Measurements from ENCODE around the gene UBE2I. TPM values are rescaled to one million over a fixed set of nuclear protein-coding genes. Genes with fewer than 3 reads are reported as not detected.

UBE2I gene
- total and polyA plus RNA-seq, 2 of the 4 experiments (the other 2 are of a cell fraction), result 30.8 to 140 TPM

GRCh38 chr16:1326946-1327618 is 17.6 kb downstream of the UBE2I start:
- TF ChIP-seq ELK1 (IDR thresholded peaks at IDR 0.05; ENCODE audit: borderline replicate concordance, low read depth, low read length), result no peak
- no peak for TF ChIP-seq RFX5 (IDR thresholded peaks at IDR 0.05; ENCODE audit: low read depth, low read length)
- in situ Hi-C loops (cut with MboI; ENCODE audit: low sequenced_read_pairs) (no loop called here), intact Hi-C loops (cut with micrococcal nuclease) (no loop called here), dilution Hi-C loops (cut with HindIII; ENCODE audit: low sequenced_read_pairs, unreplicated experiment) (no loop called here)
- peak overlapping the region; percentile 13 for H2AK9ac ChIP-seq (replicated peaks; ENCODE audit: low read depth, low read length, poor library complexity)
- no peak overlapping the region for H3K4me3 ChIP-seq (ENCODE audit: insufficient read depth, low read depth, low read length)
- no peak for ATAC-seq (ENCODE audit: low read depth)
- H2AFZ ChIP-seq (replicated peaks; ENCODE audit: low read length, poor library complexity), result no peak overlapping the region
- no peak overlapping the region for H3K14ac ChIP-seq (replicated peaks; ENCODE audit: low read depth, low read length)
- H2BK120ac ChIP-seq (ENCODE audit: low read depth, low read length), result no peak overlapping the region
- H3K23ac ChIP-seq (ENCODE audit: low read depth, low read length), result no peak overlapping the region
- no peaks in the 10 kb centered on the region for H3K9me1 ChIP-seq (ENCODE audit: insufficient read depth, low read length)
- BruUV-seq (replicated peaks), result no TSS peak
- peaks cover 3% of the 10 kb centered on the region; the same call in 1 of the 2 replicates for H3K9me3 ChIP-seq (ENCODE audit: control insufficient read depth, insufficient read depth, low read length)
- H3K56ac ChIP-seq (ENCODE audit: extremely low read depth, insufficient read depth, low read length), result no peak overlapping the region
- no peak overlapping the region for H2BK20ac ChIP-seq (ENCODE audit: low read depth, low read length)
- no peak overlapping the region for H3K4me2 ChIP-seq (ENCODE audit: low read depth, low read length)
- no peak overlapping the region for H2BK15ac ChIP-seq (ENCODE audit: low read depth, low read length)
- H3K18ac ChIP-seq (ENCODE audit: low read depth, low read length), result no peak overlapping the region
- WGBS, 2 experiments (ENCODE audit: extremely low coverage in 2 of 2, insufficient read length in 1 of 2), result 96% methylated on average over 6 of the region's 17 CpGs; no CpG with 5 or more reads in 1 of the 2 experiments
- peaks cover 28% of the 10 kb centered on the region; the same call in 1 of the 2 replicates for H3K36me3 ChIP-seq (ENCODE audit: control insufficient read depth, insufficient read depth, low read length)
- peaks cover 7% of the 10 kb centered on the region for H3K27me3 ChIP-seq (ENCODE audit: control insufficient read depth, insufficient read depth, low read length)
- no peak overlapping the region for H4K91ac ChIP-seq (ENCODE audit: insufficient read depth, low read depth, low read length)
- H3K27ac ChIP-seq (ENCODE audit: insufficient read depth, low read length), result no peak overlapping the region
- no peak overlapping the region for H3K9ac ChIP-seq (ENCODE audit: low read depth, low read length)
- CTCF ChIA-PET, result no interaction called here
- no peak overlapping the region for H2BK5ac ChIP-seq (ENCODE audit: low read depth, low read length, poor library complexity, severe bottlenecking)
- H4K20me1 ChIP-seq (ENCODE audit: insufficient read depth, low read length), result peaks cover 30% of the 10 kb centered on the region
- H3K79me1 ChIP-seq (ENCODE audit: low read depth in 1 of 2, low read length in 2 of 2), result peaks cover 0 to 7% of the 10 kb centered on the region in 2 experiments; a peak in 1 of 4 replicates
- no peak overlapping the region for H3K4ac ChIP-seq (ENCODE audit: low read depth, low read length)
- no peak for DNase-seq
- no peak overlapping the region for H4K8ac ChIP-seq (ENCODE audit: low read depth in 2 of 2, low read length in 2 of 2)
- no peak overlapping the region for H2AK5ac ChIP-seq (ENCODE audit: low read depth, low read length)
- H3K4me1 ChIP-seq (ENCODE audit: control insufficient read depth, insufficient read depth, low read length), result peaks cover 4% of the 10 kb centered on the region
- H4K5ac ChIP-seq (ENCODE audit: low read depth, low read length), result no peak overlapping the region
- POLR2A ChIA-PET (ENCODE audit: unreplicated experiment), result interaction anchor here (0.6 kb wide), 1 partner anchor 384 kb away, joined by 3 read pairs; no protein-coding TSS in a partner anchor
